Natural killer cell (primary cell): ENCODE measurements around the gene KIAA2012. TPM values are rescaled to one million over a fixed set of nuclear protein-coding genes. Genes with fewer than 3 reads are reported as not detected.

Experiments
- ATAC-seq, 3 donors: fragments of 150-1000 bp in 2 of 3; fragments of 200-7000 bp in 1 of 3; cut with Tn5 transposase; 1 replicate in 1 of 3; 2 replicates in 2 of 3; pipeline ENCODE4 v1.10.0; 2021; ENCODE audit warnings: mild to moderate bottlenecking in 2 of 3, moderate library complexity in 2 of 3
- DNase-seq, 2 donors: peaks; one replicate each; pipeline versions ENCODE4 v3.0.0 to v3.0.0-alpha.2; 2013 to 2021; ENCODE audit warnings: mixed read lengths in 1 of 2
- H3K27ac ChIP-seq: one replicate; pipeline ENCODE4 v1.5.1; 2013; ENCODE audit warnings: mild to moderate bottlenecking, low read length
- H3K27me3 ChIP-seq: one replicate; pipeline ENCODE4 v1.6.1; 2013; ENCODE audit warnings: low read length; ENCODE audit not compliant: control insufficient read depth, insufficient read depth
- H3K36me3 ChIP-seq: one replicate; pipeline ENCODE4 v1.6.1; 2013; ENCODE audit warnings: low read length; ENCODE audit not compliant: control insufficient read depth, insufficient read depth
- H3K4me1 ChIP-seq: one replicate; pipeline ENCODE4 v1.6.1; 2013; ENCODE audit warnings: low read length; ENCODE audit not compliant: control insufficient read depth, insufficient read depth
- H3K4me3 ChIP-seq: one replicate; pipeline ENCODE4 v1.5.1; 2013; ENCODE audit warnings: low read length
- H3K9me3 ChIP-seq: one replicate; pipeline ENCODE4 v1.6.1; 2013; ENCODE audit warnings: low read length; ENCODE audit not compliant: control insufficient read depth, insufficient read depth
- H3K27ac Mint-ChIP-seq, 2 donors: one replicate each; pipeline ENCODE4 v1.8.0; 2022; ENCODE audit warnings: mild to moderate bottlenecking in 2 of 2, mixed read lengths in 2 of 2, moderate library complexity in 1 of 2
- H3K27me3 Mint-ChIP-seq, 2 donors: one replicate each; pipeline ENCODE4 v1.8.0; 2022; ENCODE audit warnings: low read depth in 2 of 2, mixed read lengths in 2 of 2
- H3K36me3 Mint-ChIP-seq: one replicate; pipeline ENCODE4 v1.8.0; 2022; ENCODE audit warnings: mixed read lengths
- H3K4me1 Mint-ChIP-seq, 2 donors: one replicate each; pipeline ENCODE4 v1.8.0; 2022; ENCODE audit warnings: mixed read lengths in 2 of 2
- H3K4me3 Mint-ChIP-seq: one replicate; pipeline ENCODE4 v1.8.0; 2022; ENCODE audit warnings: mild to moderate bottlenecking, moderate library complexity, mixed read lengths
- H3K9me3 Mint-ChIP-seq, 2 donors: one replicate each; pipeline ENCODE4 v1.8.0; 2022; ENCODE audit warnings: mixed read lengths in 2 of 2
- CTCF ChIP-seq: fragments of 200-600 bp; IDR thresholded peaks from one replicate; pipeline ENCODE4 v1.8.0; 2022; ENCODE audit warnings: antibody characterized with exemption
- WGBS: methylation state at CpG from one replicate; pipeline ENCODE4 v1.1.7; 2013; ENCODE audit warnings: missing lambda C conversion rate; ENCODE audit not compliant: insufficient coverage; 5-methylcytosine and 5-hydroxymethylcytosine counted together
- intact Hi-C: fragments of 100-400 bp; cut with micrococcal nuclease; formaldehyde crosslinking; loops from one replicate; pipeline ENCODE4 v1.14.2; 2022
- total RNA-seq, 4 donors: library from RNA; stranded (reverse); fragments of 120-200 nt in 1 of 4; gene quantifications; one replicate each; pipeline versions ENCODE4 v1.2.3 to v1.2.4, GENCODE V29; 2013 to 2022

The KIAA2012 gene
- total RNA-seq, 3 donors from 2014 or later (not counting 1 experiment from before 2014, with no cell fraction given), result not detected

GRCh38 chr2:202032846-202033316 is 40.2 kb upstream of the KIAA2012 start:
- under 1% methylated on average over 36 of the region's 42 CpGs for WGBS

GRCh38 chr2:202033317-202034248 is 39.5 kb upstream of the KIAA2012 start, which contains the start of gene FZD7:
TSS of gene FZD7 (plus strand) at chr2:202033855. CDS start at chr2:202034648, 793 bp downstream.
- WGBS, result under 1% methylated on average over 101 of the region's 109 CpGs
- peak; percentile 83 to 91 (median 86) for ATAC-seq
- Mint-ChIP-seq H3K4me1 (peaks cover 14 to 15% of the 10 kb centered on the region in 2 donors), H3K9me3 (no peaks in the 10 kb centered on the region), H3K27me3 (peaks cover 15 to 29% of the 10 kb centered on the region in 2 donors), H3K27ac (peak within 1 kb of the TSS in 1 of 2 donors; percentile 41), H3K4me3 (peak within 1 kb of the TSS; percentile 92), H3K36me3 (no peaks in the 10 kb centered on the region)
- DNase-seq, result peak; percentile 78 to 89
- intact Hi-C loops, result loop anchor here (5.0 kb wide), 1 partner anchor 1321 kb away; no protein-coding TSS in a partner anchor
- Histone ChIP-seq H3K27me3 (peaks cover 28% of the 10 kb centered on the region), H3K4me3 (peak within 1 kb of the TSS; percentile 94), H3K27ac (peak within 1 kb of the TSS; percentile 38), H3K36me3 (no peaks in the 10 kb centered on the region), H3K4me1 (peaks cover 27% of the 10 kb centered on the region), H3K9me3 (no peaks in the 10 kb centered on the region)
- no peak for TF ChIP-seq CTCF

More at GRCh38 chr2:202032846-202033316, 40.2 kb upstream of the KIAA2012 start:
- H3K36me3 ChIP-seq, result no peaks in the 10 kb centered on the region
- intact Hi-C loops, result loop anchor here (5.0 kb wide), 1 partner anchor 1321 kb away; no protein-coding TSS in a partner anchor
- no peaks in the 10 kb centered on the region for H3K9me3 Mint-ChIP-seq
- no peak for TF ChIP-seq CTCF
- H3K4me1 ChIP-seq, result peaks cover 27% of the 10 kb centered on the region
- peak overlapping the region; percentile 92 for H3K4me3 Mint-ChIP-seq
- H3K36me3 Mint-ChIP-seq, result no peaks in the 10 kb centered on the region
- ATAC-seq (peak in 2 of 3 donors; percentile 1 to 2), DNase-seq (peak; percentile 25 to 63)
- peak overlapping the region; percentile 94 for H3K4me3 ChIP-seq
- peak overlapping the region in 1 of 2 donors; percentile 41 for H3K27ac Mint-ChIP-seq
- no peaks in the 10 kb centered on the region for H3K9me3 ChIP-seq
- H3K4me1 Mint-ChIP-seq, result peaks cover 14 to 15% of the 10 kb centered on the region in 2 donors
- peaks cover 12 to 25% of the 10 kb centered on the region in 2 donors for H3K27me3 Mint-ChIP-seq
- no peak overlapping the region for H3K27ac ChIP-seq
- peaks cover 28% of the 10 kb centered on the region for H3K27me3 ChIP-seq

- Mint-ChIP-seq H3K4me3 (no peak overlapping the region), H3K4me1 (peaks cover 14 to 15% of the 10 kb centered on the region in 2 donors), H3K36me3 (no peaks in the 10 kb centered on the region), H3K27ac (no peak overlapping the region), H3K9me3 (no peaks in the 10 kb centered on the region), H3K27me3 (peaks cover 21 to 33% of the 10 kb centered on the region in 2 donors)
- Histone ChIP-seq H3K36me3 (no peaks in the 10 kb centered on the region), H3K9me3 (no peaks in the 10 kb centered on the region), H3K27me3 (peaks cover 35% of the 10 kb centered on the region), H3K4me3 (peak overlapping the region; percentile 59), H3K27ac (no peak overlapping the region), H3K4me1 (peaks cover 27% of the 10 kb centered on the region)
- TF ChIP-seq CTCF, result no peak
- DNase-seq (peak; percentile 22 to 62), ATAC-seq (no peak)
- intact Hi-C loops, result loop anchor here (5.0 kb wide), 1 partner anchor 1322 kb away; no protein-coding TSS in a partner anchor
- WGBS, result under 1% methylated on average over 105 of the region's 105 CpGs
Observed at GRCh38 chr2:202034249-202035088, 38.6 kb upstream of the KIAA2012 start.
